ENCODE results near the gene BRI3. TPM values are rescaled to one million over a fixed set of nuclear protein-coding genes. Genes with fewer than 3 reads are reported as not detected.
"Not testable (repeated sequence)": the region's sequence is repeated elsewhere in the genome, so short reads cannot be mapped to it uniquely, and the experiment has no call there.

The BRI3 gene
- total RNA-seq, 2 donors from 2014 or later, result 193 to 210 TPM

- intact Hi-C loops (cut with DNase I, micrococcal nuclease), result no loop called here
- no peak for DNase-seq
- ATAC-seq, result no peak
Measured at GRCh38 chr7:98301693-98302470, 20.4 kb downstream of the BRI3 start.

GRCh38 chr7:98303176-98303865, 21.8 kb downstream of the BRI3 start:
- DNase-seq, result no peak
- no peak for ATAC-seq
- intact Hi-C loops (cut with DNase I, micrococcal nuclease), result no loop called here

GRCh38 chr7:98303906-98304305, 22.4 kb downstream of the BRI3 start:
- ATAC-seq, result no peak
- intact Hi-C loops (cut with DNase I, micrococcal nuclease), result no loop called here
- no peak for DNase-seq

GRCh38 chr7:98305951-98306535, 24.6 kb downstream of the BRI3 start:
- intact Hi-C loops (cut with DNase I, micrococcal nuclease), result no loop called here
- DNase-seq, result no peak

GRCh38 chr7:98307971-98308466, 26.5 kb downstream of the BRI3 start:
- DNase-seq (no peak), ATAC-seq (no peak)
- intact Hi-C loops (cut with DNase I, micrococcal nuclease), result no loop called here

More at GRCh38 chr7:98305951-98306535, 24.6 kb downstream of the BRI3 start:
- ATAC-seq, result peak; percentile 11

- intact Hi-C loops (cut with DNase I, micrococcal nuclease), result no loop called here
- no peak for DNase-seq
Measured at GRCh38 chr7:98309566-98309965, 28.1 kb downstream of the BRI3 start.

GRCh38 chr7:98312201-98312600, 30.7 kb downstream of the BRI3 start:
- ATAC-seq, result no peak
- no peak for DNase-seq
- intact Hi-C loops (cut with DNase I, micrococcal nuclease), result no loop called here

More at GRCh38 chr7:98309566-98309965, 28.1 kb downstream of the BRI3 start:
- ATAC-seq, result no peak

GRCh38 chr7:98314469-98314868, 33.0 kb downstream of the BRI3 start:
- no peak for DNase-seq
- no peak for ATAC-seq
- intact Hi-C loops (cut with DNase I, micrococcal nuclease), result no loop called here

GRCh38 chr7:98315318-98315993, 34.0 kb downstream of the BRI3 start:
- DNase-seq, result no peak
- ATAC-seq, result no peak
- intact Hi-C loops (cut with DNase I, micrococcal nuclease), result no loop called here

GRCh38 chr7:98315994-98316527, 34.6 kb downstream of the BRI3 start:
- DNase-seq; ATAC-seq; intact Hi-C loops (cut with DNase I, micrococcal nuclease): not testable (repeated sequence)

- DNase-seq (no peak), ATAC-seq (no peak)
- intact Hi-C loops (cut with DNase I, micrococcal nuclease), result no loop called here
Measured at GRCh38 chr7:98317366-98318040, 36.0 kb downstream of the BRI3 start.

GRCh38 chr7:98319176-98319575, 37.7 kb downstream of the BRI3 start:
- intact Hi-C loops (cut with DNase I, micrococcal nuclease), result no loop called here
- DNase-seq (no peak), ATAC-seq (no peak)

- intact Hi-C loops (cut with DNase I, micrococcal nuclease), result no loop called here
- DNase-seq, result no peak
- peak; percentile 10 for ATAC-seq
Measured at GRCh38 chr7:98321301-98321700, 39.8 kb downstream of the BRI3 start.

GRCh38 chr7:98322331-98323270, 41.1 kb downstream of the BRI3 start:
- peak; percentile 65 for ATAC-seq
- DNase-seq, result no peak
- intact Hi-C loops (cut with DNase I, micrococcal nuclease), result no loop called here

GRCh38 chr7:98323597-98324322, 42.3 kb downstream of the BRI3 start:
- DNase-seq (no peak), ATAC-seq (no peak)
- intact Hi-C loops (cut with DNase I, micrococcal nuclease), result no loop called here

- DNase-seq (no peak), ATAC-seq (no peak)
- intact Hi-C loops (cut with DNase I, micrococcal nuclease), result no loop called here
Measured at GRCh38 chr7:98324782-98325181, 43.3 kb downstream of the BRI3 start.

Data from left colon (tissue), 2 donors.